Measurements from ENCODE around the gene LPXN.
A peak's percentile ranks its signal among the peaks of the same experiment; 100 is the strongest.

Gene LPXN

GRCh38 chr11:58575377-58576020, at the start of gene LPXN:
TSS of gene LPXN (minus strand) at chr11:58575856. CDS start at chr11:58575772, 84 bp downstream.
- Mint-ChIP-seq H3K27ac (peak within 1 kb of the TSS; percentile 99), H3K36me3 (ENCODE audit: low read depth) (peaks cover 39% of the 10 kb centered on the region), H3K27me3 (no peaks in the 10 kb centered on the region), H3K4me3 (peak within 1 kb of the TSS; percentile 80), H3K9me3 (no peaks in the 10 kb centered on the region), H3K4me1 (ENCODE audit: low read depth) (peaks cover 43% of the 10 kb centered on the region)
- intact Hi-C loops (cut with micrococcal nuclease): loop anchor here (5.0 to 10.0 kb wide), 4 partner anchors 102 to 709 kb away; partner anchors contain the start of gene MPEG1

GRCh38 chr11:58625086-58625485, 49.4 kb upstream of the LPXN start:
- no peaks in the 10 kb centered on the region for H3K27me3 Mint-ChIP-seq
- H3K4me1 Mint-ChIP-seq (ENCODE audit: low read depth): peaks cover 12% of the 10 kb centered on the region
- no peaks in the 10 kb centered on the region for H3K9me3 Mint-ChIP-seq
- no peak overlapping the region for H3K27ac Mint-ChIP-seq
- H3K4me3 Mint-ChIP-seq: no peak overlapping the region
- intact Hi-C loops (cut with micrococcal nuclease): no loop called here
- peaks cover 66% of the 10 kb centered on the region for H3K36me3 Mint-ChIP-seq (ENCODE audit: low read depth)

GRCh38 chr11:58622344-58622743, 46.7 kb upstream of the LPXN start, which contains the start of gene CNTF:
TSS of gene CNTF (plus strand) at chr11:58622665. CDS start at chr11:58622753, 88 bp downstream.
- H3K27ac Mint-ChIP-seq: no peak within 1 kb of the TSS
- peaks cover 86% of the 10 kb centered on the region for H3K36me3 Mint-ChIP-seq (ENCODE audit: low read depth)
- H3K27me3 Mint-ChIP-seq: no peaks in the 10 kb centered on the region
- intact Hi-C loops (cut with micrococcal nuclease): no loop called here
- peaks cover 12% of the 10 kb centered on the region for H3K4me1 Mint-ChIP-seq (ENCODE audit: low read depth)
- H3K4me3 Mint-ChIP-seq: no peak within 1 kb of the TSS
- no peaks in the 10 kb centered on the region for H3K9me3 Mint-ChIP-seq

GRCh38 chr11:58621586-58622262, 46.1 kb upstream of the LPXN start:
- Mint-ChIP-seq H3K27ac (no peak overlapping the region), H3K4me1 (ENCODE audit: low read depth) (peaks cover 7% of the 10 kb centered on the region), H3K4me3 (no peak overlapping the region), H3K36me3 (ENCODE audit: low read depth) (peaks cover 86% of the 10 kb centered on the region), H3K9me3 (no peaks in the 10 kb centered on the region), H3K27me3 (no peaks in the 10 kb centered on the region)
- intact Hi-C loops (cut with micrococcal nuclease): no loop called here

GRCh38 chr11:58617976-58618557, 42.4 kb upstream of the LPXN start:
- Mint-ChIP-seq H3K27ac (peak overlapping the region; percentile 10), H3K4me1 (ENCODE audit: low read depth) (no peaks in the 10 kb centered on the region), H3K4me3 (no peak overlapping the region), H3K36me3 (ENCODE audit: low read depth) (peaks cover 81% of the 10 kb centered on the region), H3K27me3 (no peaks in the 10 kb centered on the region), H3K9me3 (no peaks in the 10 kb centered on the region)
- intact Hi-C loops (cut with micrococcal nuclease): loop anchor here (10.0 kb wide), 1 partner anchor 803 kb away; no protein-coding TSS in a partner anchor

- Mint-ChIP-seq H3K27me3 (no peaks in the 10 kb centered on the region), H3K4me3 (no peak overlapping the region), H3K4me1 (ENCODE audit: low read depth) (peaks cover 1% of the 10 kb centered on the region), H3K27ac (no peak overlapping the region), H3K9me3 (no peaks in the 10 kb centered on the region), H3K36me3 (ENCODE audit: low read depth) (peaks cover 82% of the 10 kb centered on the region)
- intact Hi-C loops (cut with micrococcal nuclease): loop anchor here (10.0 kb wide), 1 partner anchor 802 kb away; no protein-coding TSS in a partner anchor
Observed at GRCh38 chr11:58616594-58616993, 40.9 kb upstream of the LPXN start.

- Mint-ChIP-seq H3K4me3 (no peak overlapping the region), H3K9me3 (no peaks in the 10 kb centered on the region), H3K36me3 (ENCODE audit: low read depth) (peaks cover 92% of the 10 kb centered on the region), H3K27me3 (no peaks in the 10 kb centered on the region), H3K4me1 (ENCODE audit: low read depth) (peaks cover 6% of the 10 kb centered on the region), H3K27ac (no peak overlapping the region)
- intact Hi-C loops (cut with micrococcal nuclease): loop anchor here (10.0 kb wide), 1 partner anchor 801 kb away; no protein-coding TSS in a partner anchor
Observed at GRCh38 chr11:58615559-58615958, 39.9 kb upstream of the LPXN start.

- intact Hi-C loops (cut with micrococcal nuclease): loop anchor here (10.0 kb wide), 1 partner anchor 798 kb away; no protein-coding TSS in a partner anchor
- peaks cover 82% of the 10 kb centered on the region for H3K36me3 Mint-ChIP-seq (ENCODE audit: low read depth)
- H3K9me3 Mint-ChIP-seq: no peaks in the 10 kb centered on the region
- H3K27me3 Mint-ChIP-seq: no peaks in the 10 kb centered on the region
- H3K4me3 Mint-ChIP-seq: no peak overlapping the region
- H3K4me1 Mint-ChIP-seq (ENCODE audit: low read depth): peaks cover 6% of the 10 kb centered on the region
- no peak overlapping the region for H3K27ac Mint-ChIP-seq
Observed at GRCh38 chr11:58613228-58613627, 37.6 kb upstream of the LPXN start.

GRCh38 chr11:58609723-58610122, 34.1 kb upstream of the LPXN start:
- Mint-ChIP-seq H3K36me3 (ENCODE audit: low read depth) (peaks cover 60% of the 10 kb centered on the region), H3K9me3 (no peaks in the 10 kb centered on the region), H3K27ac (no peak overlapping the region), H3K4me3 (no peak overlapping the region), H3K27me3 (no peaks in the 10 kb centered on the region), H3K4me1 (ENCODE audit: low read depth) (peaks cover 29% of the 10 kb centered on the region)
- intact Hi-C loops (cut with micrococcal nuclease): loop anchor here (10.0 kb wide), 1 partner anchor 795 kb away; no protein-coding TSS in a partner anchor

GRCh38 chr11:58608331-58608730, 32.7 kb upstream of the LPXN start:
- Mint-ChIP-seq H3K27ac (no peak overlapping the region), H3K4me1 (ENCODE audit: low read depth) (peaks cover 37% of the 10 kb centered on the region), H3K4me3 (no peak overlapping the region), H3K36me3 (ENCODE audit: low read depth) (peaks cover 56% of the 10 kb centered on the region), H3K27me3 (no peaks in the 10 kb centered on the region), H3K9me3 (no peaks in the 10 kb centered on the region)
- intact Hi-C loops (cut with micrococcal nuclease): no loop called here

GRCh38 chr11:58606930-58607714, 31.5 kb upstream of the LPXN start:
- Mint-ChIP-seq H3K4me3 (no peak overlapping the region), H3K36me3 (ENCODE audit: low read depth) (peaks cover 56% of the 10 kb centered on the region), H3K4me1 (ENCODE audit: low read depth) (peaks cover 37% of the 10 kb centered on the region), H3K9me3 (no peaks in the 10 kb centered on the region), H3K27ac (no peak overlapping the region), H3K27me3 (no peaks in the 10 kb centered on the region)
- intact Hi-C loops (cut with micrococcal nuclease): no loop called here

- no peak overlapping the region for H3K27ac Mint-ChIP-seq
Observed at GRCh38 chr11:58600510-58600909, 24.9 kb upstream of the LPXN start.

GRCh38 chr11:58597486-58598144, 22.0 kb upstream of the LPXN start:
- H3K4me1 Mint-ChIP-seq (ENCODE audit: low read depth): peaks cover 20% of the 10 kb centered on the region
- no peak overlapping the region for H3K27ac Mint-ChIP-seq
- intact Hi-C loops (cut with micrococcal nuclease): no loop called here
- H3K36me3 Mint-ChIP-seq (ENCODE audit: low read depth): peaks cover 67% of the 10 kb centered on the region
- H3K9me3 Mint-ChIP-seq: no peaks in the 10 kb centered on the region
- H3K27me3 Mint-ChIP-seq: no peaks in the 10 kb centered on the region
- H3K4me3 Mint-ChIP-seq: no peak overlapping the region

More at GRCh38 chr11:58600510-58600909, 24.9 kb upstream of the LPXN start:
- H3K4me3 Mint-ChIP-seq: no peak overlapping the region
- peaks cover 61% of the 10 kb centered on the region for H3K36me3 Mint-ChIP-seq (ENCODE audit: low read depth)
- H3K4me1 Mint-ChIP-seq (ENCODE audit: low read depth): peaks cover 32% of the 10 kb centered on the region
- no peaks in the 10 kb centered on the region for H3K9me3 Mint-ChIP-seq
- H3K27me3 Mint-ChIP-seq: no peaks in the 10 kb centered on the region
- intact Hi-C loops (cut with micrococcal nuclease): no loop called here
